HEK293 (cell line): ENCODE measurements around the gene ATP7B.

Experiments
- CTCF ChIA-PET: fragments of 350-600 bp; formaldehyde crosslinking; extraction: SDS; loops from one replicate; lab custom pipeline; 2021; ENCODE audit warnings: antibody characterized with exemption; lab: Yijun Ruan, JAX
- POLR2A ChIA-PET: fragments of 300-600 bp; formaldehyde crosslinking; extraction: SDS; loops from one replicate; lab custom pipeline; 2020; ENCODE audit warnings: antibody characterized with exemption, inconsistent platforms; lab: Yijun Ruan, JAX
- H3K27ac ChIP-seq: fragments of 200-500 bp; sonication (Bioruptor generic); 2 replicates; pipeline ENCODE4 v1.5.1; 2014; ENCODE audit warnings: low read depth, low read length, control low read depth, inconsistent platforms; ENCODE audit errors: extremely low read depth
- H3K36me3 ChIP-seq, 2 experiments: fragments of 200-500 bp in 1 of 2; sonication (Bioruptor generic) in 1 of 2; 1 replicate in 1 of 2; 2 replicates in 1 of 2; pipeline ENCODE4 v1.5.1; 2014 to 2017; ENCODE audit warnings: inconsistent platforms in 2 of 2, low read length in 2 of 2; ENCODE audit not compliant: control insufficient read depth in 2 of 2, insufficient read depth in 1 of 2
- H3K4me1 ChIP-seq: fragments of 200-500 bp; sonication (Bioruptor generic); 2 replicates; pipeline ENCODE4 v1.5.1; 2014; ENCODE audit warnings: mild to moderate bottlenecking, low read length, inconsistent platforms; ENCODE audit not compliant: control insufficient read depth, insufficient read depth
- H3K4me3 ChIP-seq: 2 replicates; pipeline ENCODE4 v1.5.1; 2011; ENCODE audit warnings: low read depth, mild to moderate bottlenecking, control low read depth, low read length, moderate library complexity
- H3K9me3 ChIP-seq: fragments of 200-500 bp; sonication (Bioruptor generic); 2 replicates; pipeline ENCODE4 v1.5.1; 2014; ENCODE audit warnings: low read depth, low read length, inconsistent platforms; ENCODE audit not compliant: control insufficient read depth, insufficient read depth
- AEBP2 ChIP-seq: fragments of 450-650 bp; formaldehyde crosslinking; IDR thresholded peaks from 2 replicates; pipeline ENCODE4 v1.5.1; 2016; ENCODE audit warnings: missing biosample characterization, missing genetic modification characterization, borderline replicate concordance
- GLI4 ChIP-seq: fragments of 450-650 bp; formaldehyde crosslinking; IDR thresholded peaks from 2 replicates; pipeline ENCODE4 v1.5.1; 2016; ENCODE audit warnings: missing biosample characterization, missing genetic modification characterization
- KLF8 ChIP-seq: fragments of 450-650 bp; formaldehyde crosslinking; IDR thresholded peaks from 2 replicates; pipeline ENCODE4 v1.5.1; 2016; ENCODE audit warnings: missing biosample characterization, missing genetic modification characterization
- SCRT2 ChIP-seq: fragments of 450-650 bp; formaldehyde crosslinking; IDR thresholded peaks from 2 replicates; pipeline ENCODE4 v1.5.1; 2016; ENCODE audit warnings: missing biosample characterization, missing genetic modification characterization
- SP7 ChIP-seq: fragments of 450-650 bp; formaldehyde crosslinking; IDR thresholded peaks from 2 replicates; pipeline ENCODE4 v1.5.1; 2016; ENCODE audit warnings: missing biosample characterization, missing genetic modification characterization
- ZBTB1 ChIP-seq: fragments of 450-650 bp; formaldehyde crosslinking; IDR thresholded peaks from 2 replicates; pipeline ENCODE4 v1.5.1; 2016; ENCODE audit warnings: missing biosample characterization, missing genetic modification characterization
- ZBTB21 ChIP-seq: fragments of 450-650 bp; formaldehyde crosslinking; IDR thresholded peaks from 2 replicates; pipeline ENCODE4 v1.5.1; 2017; ENCODE audit warnings: missing biosample characterization, missing genetic modification characterization
- ZBTB8A ChIP-seq: fragments of 450-650 bp; formaldehyde crosslinking; IDR thresholded peaks from 2 replicates; pipeline ENCODE4 v1.5.1; 2016; ENCODE audit warnings: missing biosample characterization, missing genetic modification characterization
- ZNF114 ChIP-seq: fragments of 450-650 bp; formaldehyde crosslinking; IDR thresholded peaks from 2 replicates; pipeline ENCODE4 v1.5.0; 2017; ENCODE audit warnings: missing biosample characterization, missing genetic modification characterization
- ZNF132 ChIP-seq: fragments of 450-650 bp; formaldehyde crosslinking; IDR thresholded peaks from 2 replicates; pipeline ENCODE4 v1.5.1; 2017; ENCODE audit warnings: missing biosample characterization, missing genetic modification characterization, borderline replicate concordance
- ZNF133 ChIP-seq: fragments of 450-650 bp; formaldehyde crosslinking; IDR thresholded peaks from 2 replicates; pipeline ENCODE4 v1.5.1; 2016; ENCODE audit warnings: missing biosample characterization, missing genetic modification characterization
- ZNF274 ChIP-seq, 2 experiments: fragments of 200-500 bp in 1 of 2; fragments of 450-650 bp in 1 of 2; sonication (Bioruptor generic) in 1 of 2; formaldehyde crosslinking in 1 of 2; IDR thresholded peaks; 2 replicates each; pipeline versions ENCODE4 v1.5.1 to v1.6.1; 2014 to 2016; ENCODE audit warnings: borderline replicate concordance in 1 of 2, inconsistent platforms in 1 of 2, low read length in 1 of 2, missing biosample characterization in 1 of 2, missing genetic modification characterization in 1 of 2
- ZNF280C ChIP-seq: fragments of 450-650 bp; formaldehyde crosslinking; IDR thresholded peaks from 2 replicates; pipeline ENCODE4 v1.5.1; 2016; ENCODE audit warnings: missing biosample characterization, missing genetic modification characterization
- ZNF350 ChIP-seq: fragments of 450-650 bp; formaldehyde crosslinking; IDR thresholded peaks from 2 replicates; pipeline ENCODE4 v1.5.0; 2017; ENCODE audit warnings: missing biosample characterization, mild to moderate bottlenecking, missing genetic modification characterization
- ZNF548 ChIP-seq: fragments of 450-650 bp; formaldehyde crosslinking; IDR thresholded peaks from 2 replicates; pipeline ENCODE4 v1.5.1; 2016; ENCODE audit warnings: missing biosample characterization, missing genetic modification characterization
- ZNF600 ChIP-seq: fragments of 450-650 bp; formaldehyde crosslinking; IDR thresholded peaks from 2 replicates; pipeline ENCODE4 v1.5.1; 2016; ENCODE audit warnings: missing biosample characterization, missing genetic modification characterization
- ZNF624 ChIP-seq: fragments of 450-650 bp; formaldehyde crosslinking; IDR thresholded peaks from 2 replicates; pipeline ENCODE4 v1.5.1; 2017; ENCODE audit warnings: missing biosample characterization, missing genetic modification characterization
- ZNF664 ChIP-seq: fragments of 450-650 bp; formaldehyde crosslinking; IDR thresholded peaks from 2 replicates; pipeline ENCODE4 v1.5.1; 2016; ENCODE audit warnings: missing biosample characterization, missing genetic modification characterization
- ZNF677 ChIP-seq: fragments of 450-650 bp; IDR thresholded peaks from 2 replicates; pipeline ENCODE4 v1.5.0; 2018; ENCODE audit warnings: missing biosample characterization, mild to moderate bottlenecking, missing genetic modification characterization, moderate library complexity
- ZNF76 ChIP-seq: fragments of 450-650 bp; formaldehyde crosslinking; IDR thresholded peaks from 2 replicates; pipeline ENCODE4; 2016; ENCODE audit warnings: low read depth, missing biosample characterization, missing genetic modification characterization, borderline replicate concordance

Gene ATP7B

GRCh38 chr13:52005841-52006522 is 5.3 kb downstream of the ATP7B start (continued):
- no peak for TF ChIP-seq ZNF280C (tag by site-specific recombination)
- TF ChIP-seq ZNF114 (tag by site-specific recombination) = no peak
- TF ChIP-seq ZNF664 (tag by site-specific recombination) = no peak
- TF ChIP-seq ZBTB8A (tag by site-specific recombination) = no peak
- no peak for TF ChIP-seq SCRT2 (tag by site-specific recombination)
- no peak for TF ChIP-seq ZNF76
- no peak for TF ChIP-seq ZNF600
- TF ChIP-seq ZNF350 (tag by site-specific recombination) = no peak

GRCh38 chr13:52004511-52005170 is 6.6 kb downstream of the ATP7B start:
- H3K4me1 ChIP-seq = no peaks in the 10 kb centered on the region
- no peaks in the 10 kb centered on the region for H3K9me3 ChIP-seq
- ChIA-PET POLR2A (no interaction called here), CTCF (no interaction called here)
- TF ChIP-seq ZNF677 (tag by site-specific recombination) (no peak), KLF8 (no peak), ZNF274 (IDR thresholded peaks at IDR 0.05; ENCODE audit: low read length) (no peak), ZNF274 (tag by site-specific recombination; IDR thresholded peaks at IDR 0.05; ENCODE audit: borderline replicate concordance) (no peak), ZBTB1 (tag by site-specific recombination) (no peak), GLI4 (tag by site-specific recombination) (no peak), SP7 (tag by site-specific recombination) (no peak), ZNF132 (tag by site-specific recombination) (no peak), ZNF548 (no peak), ZNF624 (tag by site-specific recombination) (no peak), ZBTB21 (tag by site-specific recombination) (no peak), AEBP2 (tag by site-specific recombination) (no peak)
- no peak overlapping the region for H3K4me3 ChIP-seq
- H3K27ac ChIP-seq = no peak overlapping the region
- H3K36me3 ChIP-seq = no peaks in the 10 kb centered on the region

DNA sequence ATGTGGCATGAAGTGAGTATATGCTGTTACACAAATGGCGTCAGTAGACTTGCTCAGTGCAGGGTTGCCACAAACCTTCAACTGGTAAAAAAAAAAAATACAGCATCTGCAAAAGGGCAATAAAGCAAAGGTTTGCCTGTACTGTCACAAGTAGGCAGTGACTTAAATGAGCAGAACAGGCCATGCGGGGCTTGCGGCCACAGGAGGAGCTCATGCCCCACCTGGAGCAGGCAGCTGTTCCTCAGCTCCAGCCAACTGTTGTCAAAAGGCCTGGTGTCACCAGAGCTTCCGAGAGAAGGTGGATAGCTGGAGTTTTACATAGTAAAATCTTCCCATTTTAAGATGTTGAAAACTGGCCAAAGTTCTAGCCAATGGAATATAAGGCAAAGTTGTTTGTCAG is 7.7 kb downstream of the ATP7B start:
- TF ChIP-seq ZNF133 (tag by site-specific recombination) = no peak
- Histone ChIP-seq H3K27ac (no peak overlapping the region), H3K4me1 (0 out of 2 replicates have a peak, but pooled peaks cover 3% of the 10 kb centered on the region), H3K4me3 (no peak overlapping the region), H3K9me3 (no peaks in the 10 kb centered on the region), H3K36me3 (no peaks in the 10 kb centered on the region)
- POLR2A ChIA-PET = no interaction called here
- CTCF ChIA-PET = interaction anchor here (0.7 to 1.1 kb wide), 2 partner anchors 20 to 124 kb away, joined by 4 read pairs; no protein-coding TSS in a partner anchor
